Measurements from ENCODE around the gene CFH.

CFH gene

DNA sequence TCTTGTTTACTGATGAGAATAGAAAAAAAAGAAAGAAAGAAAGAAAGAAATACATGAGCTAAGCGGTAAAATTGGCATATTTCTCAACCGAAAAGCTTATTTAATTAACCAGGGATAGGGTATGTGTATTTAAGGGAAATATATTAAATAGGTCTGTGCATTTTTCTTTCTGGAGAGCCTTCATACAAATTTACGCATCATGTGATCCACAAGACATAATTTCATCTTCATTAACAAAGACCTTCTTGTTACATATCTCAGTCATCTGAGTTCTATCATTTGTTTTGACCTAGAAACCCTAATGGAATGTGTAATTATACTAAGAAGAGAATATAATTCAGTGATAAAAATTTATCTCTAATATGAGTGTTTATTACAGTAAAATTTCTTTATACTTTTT is 37.2 kb downstream of the CFH start:
- Histone ChIP-seq H3K23ac (ENCODE audit: low read length) (no peak overlapping the region), H4K8ac (ENCODE audit: low read depth, low read length) (no peak overlapping the region), H3K4me2 (ENCODE audit: low read length) (no peak overlapping the region), H2AFZ (ENCODE audit: insufficient read depth, low read length, poor library complexity) (no peak overlapping the region), H3K27ac (ENCODE audit: low read depth, low read length) (no peak overlapping the region), H4K12ac (ENCODE audit: low read depth, low read length) (no peak overlapping the region), H2BK5ac (ENCODE audit: low read depth, low read length, poor library complexity) (no peak overlapping the region), H2BK12ac (ENCODE audit: low read length) (no peak overlapping the region), H3K18ac (ENCODE audit: low read length) (no peak overlapping the region), H2BK120ac (ENCODE audit: insufficient read depth, low read length, poor library complexity) (no peak overlapping the region), H2AK5ac (ENCODE audit: low read length) (no peak overlapping the region), H3K9me3 (ENCODE audit: insufficient read depth, low read depth, low read length) (no peaks in the 10 kb centered on the region), H4K91ac (ENCODE audit: low read depth, low read length) (no peak overlapping the region), H3K9ac (ENCODE audit: low read length) (no peak overlapping the region), H3K14ac (ENCODE audit: low read length) (no peak overlapping the region), H3K27me3 (ENCODE audit: insufficient read depth, low read length) (no peaks in the 10 kb centered on the region), H3K4me3 (ENCODE audit: low read depth, low read length) (no peak overlapping the region), H3K79me2 (ENCODE audit: control insufficient read depth, insufficient read depth, low read length, poor library complexity) (no peaks in the 10 kb centered on the region), H3K4ac (ENCODE audit: low read depth, low read length) (no peak overlapping the region), H3K79me1 (ENCODE audit: low read length) (no peaks in the 10 kb centered on the region), H3K36me3 (ENCODE audit: control insufficient read depth in 1 of 2, insufficient read depth in 2 of 2, low read length in 2 of 2) (no peaks in the 10 kb centered on the region), H3K4me1 (ENCODE audit: control insufficient read depth in 1 of 2, insufficient read depth in 2 of 2, low read length in 2 of 2) (no peaks in the 10 kb centered on the region)
- WGBS (ENCODE audit: extremely low coverage, insufficient coverage, insufficient read length), result no CpG with 5 or more reads among the region's 3 CpGs
- no peak for DNase-seq

DNA sequence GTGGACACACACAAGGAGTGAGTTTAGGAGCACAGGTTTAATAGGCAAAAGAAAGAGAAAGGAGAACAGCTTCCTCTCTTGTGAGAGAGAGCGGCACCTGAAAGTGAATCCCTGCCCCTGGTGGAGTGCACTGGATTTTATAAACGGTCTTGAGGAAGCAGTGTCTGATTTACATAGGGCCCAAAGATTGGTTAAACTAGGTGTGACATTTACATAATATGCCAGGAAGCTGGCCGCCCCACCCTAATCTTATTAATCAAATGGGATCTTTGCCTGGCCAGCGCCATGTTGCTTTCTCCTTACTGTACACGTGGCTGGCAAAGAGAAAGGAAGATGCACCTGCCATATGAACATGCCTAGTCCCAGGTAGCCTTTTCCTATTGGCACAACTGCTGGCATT is 38.7 kb downstream of the CFH start:
- DNase-seq, result no peak
- H2BK5ac ChIP-seq (ENCODE audit: low read depth, low read length, poor library complexity), result no peak overlapping the region
- no peak overlapping the region for H3K9ac ChIP-seq (ENCODE audit: low read length)
- H3K18ac ChIP-seq (ENCODE audit: low read length), result no peak overlapping the region
- no peaks in the 10 kb centered on the region for H3K4me1 ChIP-seq (ENCODE audit: control insufficient read depth in 1 of 2, insufficient read depth in 2 of 2, low read length in 2 of 2)
- no peak overlapping the region for H4K91ac ChIP-seq (ENCODE audit: low read depth, low read length)
- H2AFZ ChIP-seq (ENCODE audit: insufficient read depth, low read length, poor library complexity), result no peak overlapping the region
- H3K14ac ChIP-seq (ENCODE audit: low read length), result no peak overlapping the region
- no peaks in the 10 kb centered on the region for H3K27me3 ChIP-seq (ENCODE audit: insufficient read depth, low read length)
- H3K79me2 ChIP-seq (ENCODE audit: control insufficient read depth, insufficient read depth, low read length, poor library complexity), result no peaks in the 10 kb centered on the region
- no peak overlapping the region for H3K23ac ChIP-seq (ENCODE audit: low read length)
- no peak overlapping the region for H2AK5ac ChIP-seq (ENCODE audit: low read length)
- H3K36me3 ChIP-seq (ENCODE audit: control insufficient read depth in 1 of 2, insufficient read depth in 2 of 2, low read length in 2 of 2), result no peaks in the 10 kb centered on the region
- H3K79me1 ChIP-seq (ENCODE audit: low read length), result no peaks in the 10 kb centered on the region
- no peak overlapping the region for H4K8ac ChIP-seq (ENCODE audit: low read depth, low read length)
- H3K4me2 ChIP-seq (ENCODE audit: low read length), result no peak overlapping the region
- no peaks in the 10 kb centered on the region for H3K9me3 ChIP-seq (ENCODE audit: insufficient read depth, low read depth, low read length)
- no peak overlapping the region for H3K27ac ChIP-seq (ENCODE audit: low read depth, low read length)
- H2BK12ac ChIP-seq (ENCODE audit: low read length), result no peak overlapping the region
- H2BK120ac ChIP-seq (ENCODE audit: insufficient read depth, low read length, poor library complexity), result no peak overlapping the region
- H3K4me3 ChIP-seq (ENCODE audit: low read depth, low read length), result no peak overlapping the region
- WGBS (ENCODE audit: extremely low coverage, insufficient coverage, insufficient read length), result no CpG with 5 or more reads among the region's 5 CpGs
- no peak overlapping the region for H3K4ac ChIP-seq (ENCODE audit: low read depth, low read length)
- H4K12ac ChIP-seq (ENCODE audit: low read depth, low read length), result no peak overlapping the region

- Histone ChIP-seq H4K8ac (ENCODE audit: low read depth, low read length) (no peak overlapping the region), H2BK120ac (ENCODE audit: insufficient read depth, low read length, poor library complexity) (no peak overlapping the region), H3K14ac (ENCODE audit: low read length) (no peak overlapping the region), H2AFZ (ENCODE audit: insufficient read depth, low read length, poor library complexity) (no peak overlapping the region), H3K79me2 (ENCODE audit: control insufficient read depth, insufficient read depth, low read length, poor library complexity) (no peaks in the 10 kb centered on the region), H3K18ac (ENCODE audit: low read length) (no peak overlapping the region), H2BK5ac (ENCODE audit: low read depth, low read length, poor library complexity) (no peak overlapping the region), H3K27me3 (ENCODE audit: insufficient read depth, low read length) (no peaks in the 10 kb centered on the region), H4K91ac (ENCODE audit: low read depth, low read length) (no peak overlapping the region), H3K4ac (ENCODE audit: low read depth, low read length) (no peak overlapping the region), H4K12ac (ENCODE audit: low read depth, low read length) (no peak overlapping the region), H3K4me3 (ENCODE audit: low read depth, low read length) (no peak overlapping the region), H3K4me1 (ENCODE audit: control insufficient read depth in 1 of 2, insufficient read depth in 2 of 2, low read length in 2 of 2) (no peaks in the 10 kb centered on the region), H3K79me1 (ENCODE audit: low read length) (no peaks in the 10 kb centered on the region), H3K27ac (ENCODE audit: low read depth, low read length) (no peak overlapping the region), H3K9me3 (ENCODE audit: insufficient read depth, low read depth, low read length) (peaks cover 2% of the 10 kb centered on the region), H3K23ac (ENCODE audit: low read length) (no peak overlapping the region), H2BK12ac (ENCODE audit: low read length) (no peak overlapping the region), H2AK5ac (ENCODE audit: low read length) (no peak overlapping the region), H3K4me2 (ENCODE audit: low read length) (no peak overlapping the region), H3K36me3 (ENCODE audit: control insufficient read depth in 1 of 2, insufficient read depth in 2 of 2, low read length in 2 of 2) (no peaks in the 10 kb centered on the region), H3K9ac (ENCODE audit: low read length) (no peak overlapping the region)
- no peak for DNase-seq
- WGBS (ENCODE audit: extremely low coverage, insufficient coverage, insufficient read length), result no CpG with 5 or more reads among the region's 2 CpGs
Measured at GRCh38 chr1:196698993-196699392, 47.1 kb downstream of the CFH start.

- DNase-seq, result no peak
- H3K27me3 ChIP-seq (ENCODE audit: insufficient read depth, low read length), result no peaks in the 10 kb centered on the region
- H3K18ac ChIP-seq (ENCODE audit: low read length), result no peak overlapping the region
- H2BK5ac ChIP-seq (ENCODE audit: low read depth, low read length, poor library complexity), result no peak overlapping the region
- no CpG with 5 or more reads among the region's 1 CpG for WGBS (ENCODE audit: extremely low coverage, insufficient coverage, insufficient read length)
- H2BK12ac ChIP-seq (ENCODE audit: low read length), result no peak overlapping the region
- H3K4me3 ChIP-seq (ENCODE audit: low read depth, low read length), result no peak overlapping the region
- H3K79me1 ChIP-seq (ENCODE audit: low read length), result no peaks in the 10 kb centered on the region
- H2BK120ac ChIP-seq (ENCODE audit: insufficient read depth, low read length, poor library complexity), result no peak overlapping the region
- H4K8ac ChIP-seq (ENCODE audit: low read depth, low read length), result no peak overlapping the region
- no peak overlapping the region for H3K4ac ChIP-seq (ENCODE audit: low read depth, low read length)
- no peak overlapping the region for H4K91ac ChIP-seq (ENCODE audit: low read depth, low read length)
- no peak overlapping the region for H3K23ac ChIP-seq (ENCODE audit: low read length)
- H4K12ac ChIP-seq (ENCODE audit: low read depth, low read length), result no peak overlapping the region
- H2AFZ ChIP-seq (ENCODE audit: insufficient read depth, low read length, poor library complexity), result no peak overlapping the region
- no peak overlapping the region for H2AK5ac ChIP-seq (ENCODE audit: low read length)
- H3K9ac ChIP-seq (ENCODE audit: low read length), result no peak overlapping the region
- H3K9me3 ChIP-seq (ENCODE audit: insufficient read depth, low read depth, low read length), result peaks cover 2% of the 10 kb centered on the region
- H3K36me3 ChIP-seq (ENCODE audit: control insufficient read depth in 1 of 2, insufficient read depth in 2 of 2, low read length in 2 of 2), result no peaks in the 10 kb centered on the region
- no peaks in the 10 kb centered on the region for H3K4me1 ChIP-seq (ENCODE audit: control insufficient read depth in 1 of 2, insufficient read depth in 2 of 2, low read length in 2 of 2)
- H3K79me2 ChIP-seq (ENCODE audit: control insufficient read depth, insufficient read depth, low read length, poor library complexity), result no peaks in the 10 kb centered on the region
- no peak overlapping the region for H3K4me2 ChIP-seq (ENCODE audit: low read length)
- no peak overlapping the region for H3K14ac ChIP-seq (ENCODE audit: low read length)
- no peak overlapping the region for H3K27ac ChIP-seq (ENCODE audit: low read depth, low read length)
Measured at GRCh38 chr1:196701144-196701543, 49.3 kb downstream of the CFH start.
